D721Med (cell line): ENCODE data around the gene XPNPEP3.
"Not testable (repeated sequence)": the region's sequence is repeated elsewhere in the genome, so short reads cannot be mapped to it uniquely, and the experiment has no call there.

Source experiments
- DNase-seq: peaks from one replicate; pipeline ENCODE4 v3.0.0; 2011; ENCODE audit warnings: low spot score; ENCODE audit not compliant: insufficient read length
- FAIRE-seq: peaks from 2 replicates; lab custom pipeline; 2011; peaks lifted over from hg19 to GRCh38; lab: Jason Lieb, UNC
- CTCF ChIP-seq: IDR thresholded peaks from 2 replicates; pipeline ENCODE4 v1.5.1; 2012; ENCODE audit warnings: mild to moderate bottlenecking, control low read depth; ENCODE audit not compliant: insufficient read depth; ENCODE audit errors: missing control alignments

XPNPEP3 gene

GRCh38 chr22:40890881-40891280 lies 33.9 kb downstream of the XPNPEP3 start:
- no peak for TF ChIP-seq CTCF
- DNase-seq (no peak), FAIRE-seq (no peak)

- no peak for FAIRE-seq
- TF ChIP-seq CTCF = no peak
- no peak for DNase-seq
These were observed 37.5 kb downstream of the XPNPEP3 start for GRCh38 chr22:40894417-40894816.

- FAIRE-seq = no peak
- DNase-seq = no peak
These were observed 42.0 kb downstream of the XPNPEP3 start for GRCh38 chr22:40898850-40899357.

GRCh38 chr22:40904101-40904500 lies 47.2 kb downstream of the XPNPEP3 start:
- DNase-seq = no peak
- no peak for FAIRE-seq
- no peak for TF ChIP-seq CTCF

More at GRCh38 chr22:40898850-40899357, 42.0 kb downstream of the XPNPEP3 start:
- peak; percentile 63 for TF ChIP-seq CTCF

- no peak for TF ChIP-seq CTCF
- DNase-seq = no peak
- FAIRE-seq = no peak
These were observed 51.9 kb downstream of the XPNPEP3 start for GRCh38 chr22:40908895-40909294.

- FAIRE-seq = no peak
- no peak for TF ChIP-seq CTCF
- DNase-seq = no peak
These were observed 54.8 kb downstream of the XPNPEP3 start for GRCh38 chr22:40911772-40912171.

- not testable (repeated sequence) for FAIRE-seq
These were observed 56.0 kb downstream of the XPNPEP3 start for GRCh38 chr22:40912987-40913386.

GRCh38 chr22:40919446-40919845 lies 62.5 kb downstream of the XPNPEP3 start:
- TF ChIP-seq CTCF = no peak
- no peak for FAIRE-seq
- DNase-seq = no peak

More at GRCh38 chr22:40912987-40913386, 56.0 kb downstream of the XPNPEP3 start:
- DNase-seq = not testable (repeated sequence)
